Dendritic cell treated with granulocyte-macrophage colony-stimulating factor and Interleukin-4, amounts not matched to agents 40 ng/mL and 50 ng/mL, for 4 days (primary cell): ENCODE data around the gene TNPO3.

Experiments used
- H3K27ac Mint-ChIP-seq: one replicate; pipeline ENCODE4 v1.8.0; 2022; ENCODE audit warnings: mild to moderate bottlenecking, mixed read lengths
- H3K27me3 Mint-ChIP-seq: one replicate; pipeline ENCODE4 v1.8.0; 2022; ENCODE audit warnings: mild to moderate bottlenecking, mixed read lengths
- H3K36me3 Mint-ChIP-seq: one replicate; pipeline ENCODE4 v1.8.0; 2022; ENCODE audit warnings: low read depth, mixed read lengths
- H3K4me1 Mint-ChIP-seq: one replicate; pipeline ENCODE4 v1.8.0; 2022; ENCODE audit warnings: low read depth, mixed read lengths
- H3K4me3 Mint-ChIP-seq: one replicate; pipeline ENCODE4 v1.8.0; 2022; ENCODE audit warnings: mild to moderate bottlenecking, moderate library complexity, mixed read lengths
- H3K9me3 Mint-ChIP-seq: one replicate; pipeline ENCODE4 v1.8.0; 2022; ENCODE audit warnings: mixed read lengths
- intact Hi-C: fragments of 100-400 bp; cut with micrococcal nuclease; formaldehyde crosslinking; loops from one replicate; pipeline ENCODE4 v1.15.0; 2022

Gene TNPO3

GRCh38 chr7:129054438-129055293 lies at the start of gene TNPO3:
TNPO3 (minus strand) TSS chr7:129055111; CDS start chr7:129054770, 341 bp downstream.
- Mint-ChIP-seq H3K27me3 (peaks cover 3% of the 10 kb centered on the region), H3K36me3 (peaks cover 37% of the 10 kb centered on the region), H3K27ac (peak within 1 kb of the TSS; percentile 99), H3K4me3 (peak within 1 kb of the TSS; percentile 86), H3K4me1 (peaks cover 44% of the 10 kb centered on the region), H3K9me3 (no peaks in the 10 kb centered on the region)
- intact Hi-C loops, result loop anchor here (2.0 to 5.0 kb wide), 2 partner anchors 36 to 93 kb away; no protein-coding TSS in a partner anchor

GRCh38 chr7:129103561-129104324 lies 48.8 kb upstream of the TNPO3 start:
- peaks cover 23% of the 10 kb centered on the region for H3K4me1 Mint-ChIP-seq
- no peak overlapping the region for H3K4me3 Mint-ChIP-seq
- H3K36me3 Mint-ChIP-seq, result no peaks in the 10 kb centered on the region
- intact Hi-C loops, result no loop called here
- H3K9me3 Mint-ChIP-seq, result no peaks in the 10 kb centered on the region
- no peak overlapping the region for H3K27ac Mint-ChIP-seq
- peaks cover 2% of the 10 kb centered on the region for H3K27me3 Mint-ChIP-seq

GRCh38 chr7:129101746-129102145 lies 46.8 kb upstream of the TNPO3 start:
- Mint-ChIP-seq H3K36me3 (no peaks in the 10 kb centered on the region), H3K9me3 (no peaks in the 10 kb centered on the region), H3K27ac (no peak overlapping the region), H3K27me3 (no peaks in the 10 kb centered on the region), H3K4me1 (peaks cover 23% of the 10 kb centered on the region), H3K4me3 (no peak overlapping the region)
- intact Hi-C loops, result no loop called here

GRCh38 chr7:129100827-129101166 lies 45.9 kb upstream of the TNPO3 start:
- H3K27ac Mint-ChIP-seq, result no peak overlapping the region
- H3K9me3 Mint-ChIP-seq, result no peaks in the 10 kb centered on the region
- H3K4me1 Mint-ChIP-seq, result peaks cover 21% of the 10 kb centered on the region
- no peak overlapping the region for H3K4me3 Mint-ChIP-seq
- no peaks in the 10 kb centered on the region for H3K27me3 Mint-ChIP-seq
- intact Hi-C loops, result no loop called here
- no peaks in the 10 kb centered on the region for H3K36me3 Mint-ChIP-seq

- intact Hi-C loops, result loop anchor here (10.0 kb wide), 1 partner anchor 94 kb away; no protein-coding TSS in a partner anchor
- no peaks in the 10 kb centered on the region for H3K27me3 Mint-ChIP-seq
- no peaks in the 10 kb centered on the region for H3K36me3 Mint-ChIP-seq
- peaks cover 25% of the 10 kb centered on the region for H3K4me1 Mint-ChIP-seq
- no peak overlapping the region for H3K4me3 Mint-ChIP-seq
- H3K9me3 Mint-ChIP-seq, result no peaks in the 10 kb centered on the region
- H3K27ac Mint-ChIP-seq, result no peak overlapping the region
These were observed 43.6 kb upstream of the TNPO3 start for GRCh38 chr7:129098409-129099084.

GRCh38 chr7:129095258-129095657 lies 40.3 kb upstream of the TNPO3 start:
- intact Hi-C loops, result loop anchor here (10.0 kb wide), 1 partner anchor 90 kb away; no protein-coding TSS in a partner anchor
- H3K4me1 Mint-ChIP-seq, result peaks cover 22% of the 10 kb centered on the region
- no peaks in the 10 kb centered on the region for H3K36me3 Mint-ChIP-seq
- H3K4me3 Mint-ChIP-seq, result no peak overlapping the region
- H3K27ac Mint-ChIP-seq, result peak overlapping the region; percentile 43
- no peaks in the 10 kb centered on the region for H3K9me3 Mint-ChIP-seq
- H3K27me3 Mint-ChIP-seq, result no peaks in the 10 kb centered on the region

GRCh38 chr7:129094501-129094900 lies 39.6 kb upstream of the TNPO3 start:
- intact Hi-C loops, result loop anchor here (5.0 to 10.0 kb wide), 2 partner anchors 53 to 90 kb away; no protein-coding TSS in a partner anchor
- H3K4me3 Mint-ChIP-seq, result no peak overlapping the region
- H3K9me3 Mint-ChIP-seq, result no peaks in the 10 kb centered on the region
- no peaks in the 10 kb centered on the region for H3K27me3 Mint-ChIP-seq
- no peaks in the 10 kb centered on the region for H3K36me3 Mint-ChIP-seq
- H3K27ac Mint-ChIP-seq, result no peak overlapping the region
- H3K4me1 Mint-ChIP-seq, result peaks cover 26% of the 10 kb centered on the region

GRCh38 chr7:129093867-129094456 lies 39.1 kb upstream of the TNPO3 start:
- intact Hi-C loops, result loop anchor here (5.0 to 10.0 kb wide), 2 partner anchors 53 to 89 kb away; no protein-coding TSS in a partner anchor

GRCh38 chr7:129091484-129092002 lies 36.6 kb upstream of the TNPO3 start:
- Mint-ChIP-seq H3K9me3 (no peaks in the 10 kb centered on the region), H3K4me3 (no peak overlapping the region), H3K36me3 (no peaks in the 10 kb centered on the region), H3K4me1 (peaks cover 29% of the 10 kb centered on the region), H3K27ac (no peak overlapping the region), H3K27me3 (no peaks in the 10 kb centered on the region)
- intact Hi-C loops, result loop anchor here (1.0 to 10.0 kb wide), 4 partner anchors 37 to 187 kb away; partner anchors contain the start of gene TNPO3

More at GRCh38 chr7:129093867-129094456, 39.1 kb upstream of the TNPO3 start:
- Mint-ChIP-seq H3K27me3 (no peaks in the 10 kb centered on the region), H3K4me3 (no peak overlapping the region), H3K9me3 (no peaks in the 10 kb centered on the region), H3K36me3 (no peaks in the 10 kb centered on the region), H3K27ac (no peak overlapping the region), H3K4me1 (peaks cover 29% of the 10 kb centered on the region)

- Mint-ChIP-seq H3K27me3 (no peaks in the 10 kb centered on the region), H3K27ac (no peak overlapping the region), H3K4me1 (peaks cover 24% of the 10 kb centered on the region), H3K36me3 (no peaks in the 10 kb centered on the region), H3K4me3 (no peak overlapping the region), H3K9me3 (no peaks in the 10 kb centered on the region)
- intact Hi-C loops, result loop anchor here (2.0 to 10.0 kb wide), 3 partner anchors 36 to 86 kb away; partner anchors contain the start of gene TNPO3
These were observed 35.5 kb upstream of the TNPO3 start for GRCh38 chr7:129090300-129090907.

- intact Hi-C loops, result loop anchor here (2.0 to 10.0 kb wide), 3 partner anchors 35 to 85 kb away; partner anchors contain the start of gene TNPO3
- Mint-ChIP-seq H3K4me1 (peaks cover 21% of the 10 kb centered on the region), H3K4me3 (no peak overlapping the region), H3K9me3 (no peaks in the 10 kb centered on the region), H3K27ac (no peak overlapping the region), H3K27me3 (no peaks in the 10 kb centered on the region), H3K36me3 (no peaks in the 10 kb centered on the region)
These were observed 34.8 kb upstream of the TNPO3 start for GRCh38 chr7:129089521-129090212.

GRCh38 chr7:129084801-129085551 lies 30.1 kb upstream of the TNPO3 start:
- Mint-ChIP-seq H3K4me3 (no peak overlapping the region), H3K36me3 (no peaks in the 10 kb centered on the region), H3K27me3 (no peaks in the 10 kb centered on the region), H3K27ac (no peak overlapping the region), H3K9me3 (no peaks in the 10 kb centered on the region), H3K4me1 (peaks cover 7% of the 10 kb centered on the region)
- intact Hi-C loops, result no loop called here
